GM21381 (cell line): Measurements from ENCODE around the gene CA7.
A peak's percentile ranks its signal among the peaks of the same experiment; 100 is the strongest.

Source experiments
- ATAC-seq: cut with Tn5 transposase; IDR thresholded peaks from one replicate; pipeline ENCODE4 v1.9.1; 2021; ENCODE audit warnings: mild to moderate bottlenecking, moderate library complexity; ENCODE audit not compliant: unreplicated experiment

CA7 gene

DNA sequence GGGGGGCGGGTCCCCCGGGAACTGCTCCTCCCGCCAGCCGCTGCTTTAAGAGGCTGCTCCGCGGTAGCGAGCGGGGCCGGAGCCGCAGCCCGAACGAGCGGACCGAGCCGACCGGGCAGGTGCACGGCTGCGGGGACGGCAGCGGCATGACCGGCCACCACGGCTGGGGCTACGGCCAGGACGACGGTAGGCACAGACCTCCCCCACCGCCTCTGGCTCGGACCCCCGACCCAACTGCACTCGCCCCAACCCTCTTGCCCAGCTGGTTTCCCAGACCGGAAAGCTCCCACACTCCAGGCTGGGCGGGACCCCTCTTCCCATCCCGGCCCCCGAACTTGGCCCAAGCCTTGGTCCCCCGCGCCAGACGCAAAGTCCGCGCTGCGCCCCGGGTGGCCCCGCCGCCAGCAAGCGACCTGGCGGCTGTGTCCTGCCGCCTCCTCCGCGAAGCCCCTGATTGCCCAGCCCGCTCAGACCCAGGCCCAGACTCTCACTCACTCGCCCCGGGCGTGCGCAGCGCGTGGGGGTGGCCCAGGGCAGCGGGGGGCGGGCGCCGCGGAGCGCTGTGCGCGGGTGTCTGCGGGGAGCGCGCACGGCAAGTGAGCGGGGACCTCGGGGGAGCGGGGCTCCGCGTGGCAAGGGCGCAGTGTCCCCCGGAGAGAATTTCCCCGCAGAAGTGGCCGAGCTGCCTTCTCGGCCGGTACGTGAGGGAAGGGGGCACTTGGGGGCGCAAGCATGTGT lies at the start of gene CA7:
TSS of gene CA7 (plus strand) at position 73 of the 738 bp plus-strand sequence. CDS start at position 147, 74 bp downstream.
- no peak for ATAC-seq

DNA sequence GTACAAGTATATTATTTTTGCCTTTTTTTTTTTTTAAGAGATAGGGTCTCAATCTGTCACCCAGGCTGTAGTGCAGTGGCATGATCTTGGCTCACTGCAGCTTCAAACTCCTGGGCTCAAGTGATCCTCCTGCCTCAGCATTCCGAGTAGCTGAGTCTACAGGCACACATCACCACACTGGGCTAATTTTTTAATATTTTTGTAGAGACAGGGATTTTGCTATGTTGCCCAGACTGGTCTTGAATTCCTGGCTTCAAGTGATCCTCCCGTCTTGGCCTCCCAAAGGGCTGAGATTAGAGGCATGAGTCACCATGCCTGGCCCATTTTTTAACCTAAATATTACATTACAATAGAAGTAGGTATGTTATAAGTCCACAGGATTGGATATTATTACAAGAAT lies 46.1 kb upstream of the CA7 start:
- ATAC-seq, result no peak

DNA sequence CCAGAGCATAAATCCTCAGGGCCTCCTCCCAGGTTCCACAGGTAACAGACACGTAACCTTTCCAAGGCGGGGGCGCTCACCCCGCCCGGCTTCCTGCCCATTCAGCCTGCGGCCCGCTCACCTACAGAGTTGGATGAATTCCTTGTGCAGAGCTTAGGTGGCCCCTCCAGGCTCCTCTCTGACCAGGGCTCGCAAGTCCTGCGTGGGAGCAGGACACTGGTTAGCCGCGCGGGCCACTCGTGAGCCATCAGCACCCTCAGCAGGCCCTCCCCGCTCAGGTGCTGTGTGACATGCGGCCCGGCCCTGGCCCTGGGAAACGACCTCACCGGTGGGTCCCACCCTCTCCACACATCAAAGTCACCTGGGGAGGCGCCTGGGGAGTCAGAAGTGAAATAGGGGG lies 43.4 kb upstream of the CA7 start:
- no peak for ATAC-seq

DNA sequence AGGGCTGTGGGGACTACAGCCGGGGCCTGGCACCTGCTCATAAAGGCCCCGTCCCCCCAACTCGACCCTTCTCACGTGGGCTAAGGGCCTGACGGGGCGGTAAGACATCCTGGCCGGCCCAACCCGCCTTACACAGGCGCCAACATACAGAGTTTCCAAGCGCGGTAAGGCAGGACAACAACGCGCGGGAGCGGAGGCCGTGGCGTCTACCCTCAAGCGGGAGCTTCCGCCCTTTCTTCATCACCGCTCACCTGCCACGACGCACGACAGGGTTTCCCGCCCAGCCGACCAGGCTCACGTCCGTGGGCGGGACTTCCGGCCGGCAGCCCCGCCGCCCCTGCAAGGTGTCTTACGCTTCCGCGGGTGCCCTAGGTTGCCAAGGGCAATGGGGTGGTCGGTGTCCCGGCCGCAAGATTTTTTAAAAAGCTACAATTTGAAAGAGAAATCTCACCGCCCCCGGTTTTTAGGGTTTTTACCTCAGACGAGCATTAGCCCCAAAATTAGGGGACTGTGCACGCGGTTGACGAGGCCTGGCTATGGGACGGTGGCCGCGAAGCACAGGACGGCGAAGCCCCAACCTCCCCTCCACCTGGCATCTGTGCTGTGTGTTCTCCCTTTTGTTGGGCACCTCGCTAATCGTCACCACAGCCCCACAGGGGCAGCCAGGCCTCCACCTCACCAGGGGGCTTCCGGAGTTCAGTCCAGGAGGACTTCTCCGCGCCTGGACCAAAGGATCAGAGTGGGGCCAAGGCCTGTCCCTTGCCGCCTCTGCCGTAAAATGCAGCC lies 42.7 kb upstream of the CA7 start, which contains the start of gene TERB1:
TSS of gene TERB1 (minus strand) at position 265 of the 786 bp plus-strand sequence. CDS start 4,786 bp downstream, outside the sequence.
- no peak for ATAC-seq

DNA sequence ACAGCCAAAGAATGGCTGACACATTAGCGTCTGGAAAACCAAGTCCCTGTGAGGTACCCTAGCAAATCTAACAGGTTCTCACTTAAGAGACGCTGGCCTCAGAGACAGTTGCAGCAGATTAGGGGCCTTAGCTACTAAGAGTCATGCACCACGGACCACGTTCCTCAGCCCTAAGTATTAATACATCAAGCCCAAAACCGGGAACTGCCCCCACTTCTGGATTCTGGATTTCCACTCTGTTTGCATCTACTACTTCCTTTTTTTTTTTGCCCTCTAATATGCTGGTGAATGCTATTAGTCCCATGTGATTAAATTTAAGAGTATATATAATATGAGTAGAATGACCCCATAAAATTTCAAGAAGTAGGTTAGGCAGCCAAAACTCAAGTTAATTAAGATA lies 42.1 kb upstream of the CA7 start:
- no peak for ATAC-seq

DNA sequence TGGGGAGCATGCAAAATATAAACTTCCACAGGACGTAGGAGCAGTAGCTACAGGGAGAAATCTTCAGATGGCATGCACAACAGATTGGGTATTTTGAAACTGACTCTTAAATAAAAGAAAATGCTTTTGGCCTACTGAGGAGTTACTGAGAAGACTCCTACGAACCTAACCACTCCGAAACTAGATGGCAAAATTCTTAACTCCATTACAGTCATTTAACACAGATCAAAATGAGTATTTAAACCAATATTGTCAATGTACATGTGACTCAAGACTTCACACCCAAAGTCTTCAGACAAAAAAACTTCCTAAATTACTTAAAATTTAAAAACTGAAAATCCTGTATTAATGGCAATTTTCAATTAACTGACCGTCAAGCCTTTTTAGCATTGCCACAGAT lies 34.4 kb upstream of the CA7 start:
- no peak for ATAC-seq

DNA sequence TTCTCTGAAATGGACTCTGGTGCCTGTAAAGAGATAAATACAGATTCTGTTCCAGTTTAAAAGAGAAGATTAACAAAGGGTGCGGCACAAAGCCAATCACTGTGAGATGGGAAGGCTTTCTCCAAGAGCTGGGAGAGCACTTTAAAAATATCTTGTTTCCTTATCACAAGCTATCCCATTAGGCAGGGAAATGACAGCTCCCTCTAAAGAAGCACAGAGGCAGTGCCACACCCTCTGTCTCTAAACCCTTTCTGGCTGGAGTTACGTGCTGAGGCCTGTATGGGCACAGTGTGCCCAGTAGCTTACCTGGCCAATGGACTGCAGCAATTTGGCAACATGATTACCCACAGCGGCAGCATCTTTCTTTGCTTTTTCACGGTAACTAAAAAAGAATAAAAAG lies 33.8 kb upstream of the CA7 start:
- no peak for ATAC-seq

DNA sequence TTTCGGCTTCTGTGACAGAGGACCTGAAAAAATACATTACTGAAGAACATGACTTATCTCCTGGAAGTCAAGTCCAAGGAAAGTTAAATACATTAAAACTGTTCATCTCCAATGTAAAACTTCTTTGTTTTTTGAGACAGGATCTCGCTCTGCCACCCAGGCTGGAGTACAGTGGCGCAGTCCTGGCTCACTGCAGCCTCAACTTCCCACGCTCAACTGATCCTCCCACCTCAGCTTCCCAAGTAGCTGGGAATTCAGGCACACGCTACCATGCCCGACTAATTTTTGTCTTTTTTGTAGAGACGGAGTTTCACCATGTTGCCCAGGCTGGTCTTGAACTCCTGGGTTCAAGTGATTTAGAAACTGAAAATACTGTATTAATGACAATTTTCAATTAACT lies 33.2 kb upstream of the CA7 start:
- no peak for ATAC-seq

DNA sequence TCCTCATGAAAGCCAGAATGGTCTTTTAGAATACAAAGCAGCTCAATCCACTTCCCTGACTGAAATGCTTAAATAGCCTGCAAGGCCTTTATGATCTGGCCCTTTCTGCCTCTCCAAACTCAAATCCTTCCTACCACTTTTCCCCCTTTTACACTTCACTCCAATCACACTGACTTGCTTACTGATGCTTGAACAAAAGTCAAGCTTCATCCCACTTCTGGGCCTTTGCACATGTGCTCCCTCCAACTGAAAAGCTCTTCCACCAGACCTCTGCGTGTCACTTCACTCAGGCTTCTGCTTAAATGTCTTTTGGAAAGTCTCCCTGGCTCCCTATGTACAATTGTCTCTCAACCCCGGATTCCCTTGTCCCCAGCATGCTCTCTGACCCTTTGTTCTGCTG lies 29.5 kb upstream of the CA7 start:
- ATAC-seq, result no peak

DNA sequence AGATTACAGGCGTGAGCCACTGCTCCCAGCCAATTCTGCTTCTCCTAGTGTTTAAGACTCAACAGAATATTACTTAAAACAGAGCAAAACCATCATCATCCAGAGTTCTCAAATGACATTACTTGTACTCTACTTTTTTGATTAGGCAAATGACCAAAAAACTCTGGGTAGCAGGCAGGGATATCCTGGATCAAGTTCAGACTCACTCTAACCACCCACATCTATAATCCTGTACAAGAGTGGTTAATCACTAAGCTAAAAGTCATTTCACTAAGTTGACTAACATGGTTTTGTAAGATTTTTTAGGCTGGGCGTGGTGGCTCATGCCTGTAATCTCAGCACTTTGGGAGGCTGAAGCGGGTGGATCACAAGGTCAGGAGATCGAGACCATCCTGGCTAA lies 20.2 kb upstream of the CA7 start:
- no peak for ATAC-seq

DNA sequence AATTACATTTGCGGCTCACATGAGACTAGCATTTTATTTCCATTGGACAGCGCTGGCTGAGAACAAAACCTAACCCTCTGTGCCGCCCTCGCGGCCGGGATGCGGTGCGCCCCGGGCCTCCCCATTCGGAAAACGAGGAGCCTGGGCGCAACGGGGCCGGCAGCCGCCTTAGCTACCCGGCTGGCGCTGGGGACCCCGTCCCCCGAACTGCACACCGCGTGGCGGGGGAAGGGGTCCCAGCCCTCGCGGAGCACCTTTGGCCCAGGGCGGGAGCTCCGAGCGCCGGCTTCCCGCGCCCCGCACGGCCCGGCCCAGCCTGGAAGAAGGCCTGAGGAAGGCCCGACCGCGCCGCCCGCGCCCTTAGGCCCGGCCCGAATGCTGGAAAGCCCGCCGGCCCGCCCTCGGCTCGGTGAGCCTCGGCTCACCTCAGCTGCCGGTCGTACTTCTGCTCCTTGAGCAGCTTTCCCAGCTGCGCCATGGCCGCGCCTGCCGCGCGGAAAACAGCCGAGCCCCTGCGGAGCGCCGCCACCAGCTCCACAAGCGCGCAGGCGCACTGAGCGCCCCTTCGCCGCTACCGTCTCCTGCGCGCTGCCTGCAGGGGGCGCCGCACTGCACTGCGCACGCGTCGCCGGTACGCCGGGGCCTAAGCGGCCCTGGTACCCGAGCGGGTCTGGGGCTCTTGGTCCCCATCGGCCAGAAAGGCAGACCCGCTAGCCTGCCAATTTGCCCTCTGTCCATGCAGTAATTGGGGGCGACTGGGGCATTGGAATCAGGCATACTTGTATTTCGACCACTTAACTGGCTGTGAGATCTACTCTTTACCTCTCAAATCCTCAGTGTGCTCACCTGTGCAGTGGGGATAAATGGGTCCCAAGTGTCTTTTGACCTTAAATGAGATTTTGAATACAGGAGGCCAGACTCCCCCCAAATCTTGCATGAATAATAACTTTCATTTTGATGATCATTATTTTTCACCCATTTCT lies 13.5 kb upstream of the CA7 start, which contains the start of gene NAE1:
TSS of gene NAE1 (minus strand) at position 555 of the 983 bp plus-strand sequence. CDS start at position 478, 77 bp downstream.
- ATAC-seq, result peak; percentile 93

DNA sequence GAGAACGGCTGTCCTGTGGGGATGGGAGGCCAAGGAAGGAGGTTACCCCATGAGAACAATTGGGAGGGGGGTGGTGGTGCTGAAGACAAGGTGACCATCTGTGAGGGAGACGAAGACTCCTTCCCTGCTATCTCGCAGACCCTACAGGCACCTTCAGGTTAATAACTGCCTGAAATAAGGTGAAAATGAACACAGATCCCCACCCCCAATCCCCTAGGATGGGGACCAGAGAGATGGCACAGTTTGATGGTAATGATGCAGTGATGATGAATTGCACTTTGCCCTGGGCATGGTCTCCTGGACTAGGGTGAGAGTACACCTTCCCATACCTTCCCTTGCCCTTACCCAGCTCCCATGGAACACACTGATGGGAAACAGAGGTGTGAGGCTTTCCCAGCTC lies 12.0 kb upstream of the CA7 start:
- no peak for ATAC-seq

DNA sequence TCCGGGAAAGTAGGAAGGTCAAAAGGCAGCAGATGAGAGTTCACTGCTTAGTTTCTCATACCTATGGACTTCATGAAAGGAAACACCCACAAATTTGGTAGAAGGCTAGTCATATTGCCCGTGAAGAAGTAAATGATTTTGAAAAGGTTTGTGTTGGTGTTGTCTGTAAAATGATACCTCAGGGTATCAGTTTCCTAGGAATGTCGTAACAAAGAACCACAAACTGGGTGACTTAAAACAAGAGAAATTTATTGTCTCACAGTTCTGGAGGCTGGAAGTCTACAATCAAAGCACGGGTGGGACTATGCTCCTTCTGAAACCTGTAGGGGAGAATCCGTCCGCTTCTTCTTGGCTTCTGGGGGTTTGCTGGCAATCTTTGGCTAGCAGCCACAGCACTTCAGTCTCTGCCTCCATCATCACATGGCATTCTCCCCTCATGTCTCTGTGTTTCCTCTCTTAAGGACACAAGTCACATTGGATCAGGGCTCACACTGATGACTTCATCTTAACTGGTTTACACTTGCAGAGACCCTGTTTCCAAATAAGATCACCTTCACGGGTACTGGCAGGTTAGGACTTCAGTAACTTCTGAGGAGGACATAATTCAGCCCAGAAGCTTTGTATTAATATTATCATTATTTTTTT lies 11.4 kb upstream of the CA7 start:
- no peak for ATAC-seq

DNA sequence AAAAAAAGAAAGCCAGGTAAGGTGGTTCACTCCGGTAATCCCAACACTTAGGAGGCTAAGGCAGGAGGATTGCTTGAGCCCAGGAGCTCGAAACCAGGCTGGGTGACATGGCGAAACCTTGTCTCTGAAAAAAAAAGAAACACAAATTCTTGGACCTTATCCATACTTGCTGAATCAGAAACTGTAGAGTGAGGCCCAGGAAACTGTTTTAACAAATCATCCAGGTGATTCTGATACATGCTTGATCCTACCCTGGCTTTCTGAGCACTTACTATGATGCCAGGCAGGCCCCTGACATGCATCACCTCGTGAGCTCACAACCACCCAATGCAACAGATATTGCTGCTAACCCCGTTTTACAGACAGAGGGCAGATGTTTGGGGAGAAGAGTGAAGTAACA lies 9.5 kb upstream of the CA7 start:
- no peak for ATAC-seq

DNA sequence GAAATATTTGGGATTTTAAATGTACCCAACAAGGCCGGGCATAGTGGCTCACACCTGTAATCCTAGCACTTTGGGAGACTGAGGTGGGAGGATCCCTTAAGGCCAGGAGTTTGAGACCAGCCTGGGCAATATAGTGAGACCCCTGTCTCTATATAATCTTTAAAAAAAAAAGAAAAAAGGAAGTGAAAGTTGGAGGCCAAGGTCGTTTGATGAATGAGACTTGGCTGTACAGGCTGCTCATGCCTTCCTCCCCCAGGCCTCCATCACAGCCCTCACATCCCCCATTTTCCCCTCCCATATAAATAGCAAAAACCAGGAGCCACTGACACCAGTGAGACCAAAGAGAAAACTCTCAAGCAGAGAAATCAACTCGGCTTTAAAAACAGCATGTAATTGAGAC lies 3.3 kb upstream of the CA7 start:
- no peak for ATAC-seq

DNA sequence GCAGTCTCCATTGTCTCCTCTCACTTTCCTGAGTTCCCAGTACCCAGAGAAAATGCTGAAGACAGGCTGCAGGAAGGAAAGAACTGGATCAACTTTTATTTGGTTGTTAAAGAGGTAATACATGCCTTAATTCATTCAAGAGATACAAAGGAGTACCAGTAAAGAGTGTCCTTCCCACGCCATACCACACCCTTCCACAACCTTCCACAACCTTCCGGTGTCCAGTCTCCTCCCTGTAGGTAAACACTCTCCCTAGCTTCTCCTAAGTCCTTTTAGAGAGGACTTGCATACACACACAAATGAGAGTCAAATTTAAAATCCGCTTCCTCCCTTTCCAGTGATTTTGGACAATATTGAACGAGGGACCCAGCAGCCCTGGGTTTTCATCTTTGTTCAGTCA lies 2.8 kb upstream of the CA7 start:
- ATAC-seq, result no peak

DNA sequence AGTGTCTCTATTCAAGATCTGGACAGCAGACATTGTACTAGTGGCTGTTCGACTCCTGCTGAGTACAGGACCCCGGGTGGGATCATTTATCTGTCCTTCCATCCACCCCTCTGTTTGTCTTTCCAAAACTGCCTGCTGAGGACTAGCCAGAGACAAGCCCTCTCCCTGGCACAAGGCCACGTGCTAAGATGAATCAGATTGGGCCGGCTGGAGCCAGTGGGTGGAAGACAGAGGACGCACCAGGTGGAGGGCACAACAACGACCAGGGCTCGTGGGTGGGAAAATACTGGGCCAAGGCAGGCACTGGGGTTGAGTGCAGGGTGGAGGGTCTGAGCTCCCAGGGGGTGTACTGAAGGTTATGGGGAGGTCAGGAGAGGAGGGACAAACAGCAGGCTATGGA lies 1.4 kb upstream of the CA7 start:
- ATAC-seq, result no peak

DNA sequence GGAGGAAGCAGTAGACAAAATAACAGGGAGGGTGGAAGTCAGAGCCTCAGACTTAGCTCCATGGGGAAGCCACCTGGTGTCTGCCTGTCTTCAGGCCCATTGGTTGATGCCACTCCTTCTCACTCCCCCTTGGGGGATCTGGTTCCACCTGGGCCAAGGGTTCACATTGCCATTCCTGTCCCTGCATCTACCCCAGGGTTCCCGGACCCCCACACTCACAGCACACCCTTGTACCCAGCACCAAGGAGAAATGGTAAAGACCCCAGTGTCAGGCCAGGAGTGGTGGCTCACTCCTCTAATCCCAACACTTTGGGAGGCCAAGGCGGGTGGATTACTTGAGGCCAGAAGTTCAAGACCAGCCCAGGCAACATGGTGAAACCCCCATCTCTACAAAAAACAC lies 1.0 kb upstream of the CA7 start:
- ATAC-seq, result no peak

DNA sequence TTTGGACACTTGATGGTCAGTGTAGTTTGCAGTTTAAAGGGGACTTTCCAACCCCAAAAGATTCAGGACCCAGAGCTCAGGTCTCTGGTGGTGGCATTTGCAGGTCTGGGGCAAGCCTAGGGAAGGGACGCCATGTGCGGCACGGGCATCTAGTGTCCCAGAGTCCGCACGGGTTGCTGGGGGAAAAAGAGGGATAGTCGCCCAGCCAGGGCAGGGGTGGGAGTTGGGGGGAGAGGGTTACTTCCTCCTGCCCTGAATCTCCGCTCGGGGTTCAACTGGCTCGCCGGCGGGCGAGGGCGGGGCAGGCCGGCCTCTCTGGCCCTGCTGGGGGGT lies 239 bp upstream of the CA7 start:
- ATAC-seq, result no peak

DNA sequence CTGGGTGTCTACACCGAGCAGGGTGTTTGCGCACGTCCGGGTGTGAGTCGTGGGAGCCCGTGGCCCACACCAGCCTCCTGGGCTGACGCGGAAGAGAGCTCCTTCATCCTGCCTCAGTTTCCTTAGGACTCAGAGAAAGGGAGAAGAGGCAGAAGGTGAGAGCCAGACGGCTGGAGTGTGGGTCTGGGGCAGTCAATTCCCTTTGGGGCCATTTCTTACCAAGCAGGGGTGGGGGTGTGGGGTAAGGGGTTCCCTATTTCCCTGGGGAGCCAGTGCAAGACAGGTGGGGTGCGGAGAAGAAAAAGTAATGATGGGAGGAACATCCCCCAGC lies 831 bp downstream of the CA7 start:
- no peak for ATAC-seq

DNA sequence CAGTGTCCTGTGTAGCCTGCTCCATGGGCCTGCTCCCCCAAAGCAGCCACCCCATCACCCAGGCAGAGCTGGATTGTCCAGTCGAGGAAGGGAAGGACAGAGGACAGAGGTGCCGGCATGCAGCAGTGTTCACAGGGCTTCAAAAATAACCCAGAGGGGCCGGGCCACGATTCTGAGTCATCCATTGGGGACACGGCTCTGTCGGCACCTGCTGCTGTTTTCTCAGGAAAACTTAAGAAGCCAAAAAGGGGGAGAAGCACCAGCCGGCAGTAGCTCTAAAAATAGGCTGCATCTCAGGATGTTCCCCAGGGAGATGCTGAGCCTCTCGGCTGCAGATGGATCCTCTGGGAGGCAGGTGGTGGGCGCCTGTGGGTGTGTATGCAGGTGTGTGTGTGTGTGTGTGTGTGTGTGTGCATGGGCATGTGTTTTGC lies 1.6 kb downstream of the CA7 start:
- no peak for ATAC-seq
